Mesothelial cell of epicardium (in vitro differentiated cells): ENCODE results near the gene AMMECR1. TPM values are rescaled to one million over a fixed set of nuclear protein-coding genes. Genes with fewer than 3 reads are reported as not detected.

Source experiments
- DNase-seq, 2 experiments: peaks; one replicate each; pipeline ENCODE4 v3.0.0; 2021; ENCODE audit warnings: low spot score in 2 of 2; ENCODE audit not compliant: unreplicated experiment in 2 of 2
- H3K27ac Mint-ChIP-seq: 2 replicates; pipeline ENCODE4 v1.8.0; 2021; ENCODE audit warnings: mixed read lengths
- H3K27me3 Mint-ChIP-seq: 2 replicates; pipeline ENCODE4 v1.8.0; 2021; ENCODE audit warnings: low read depth, mixed read lengths
- H3K36me3 Mint-ChIP-seq: 2 replicates; pipeline ENCODE4 v1.8.0; 2021; ENCODE audit warnings: mixed read lengths
- H3K4me1 Mint-ChIP-seq: 2 replicates; pipeline ENCODE4 v1.8.0; 2021; ENCODE audit warnings: mixed read lengths
- H3K4me3 Mint-ChIP-seq: 2 replicates; pipeline ENCODE4 v1.8.0; 2021; ENCODE audit warnings: mild to moderate bottlenecking, moderate library complexity, mixed read lengths
- H3K9me3 Mint-ChIP-seq: 2 replicates; pipeline ENCODE4 v1.8.0; 2021; ENCODE audit warnings: mixed read lengths
- total RNA-seq: library from RNA; stranded (reverse); gene quantifications from 3 replicates; pipeline ENCODE4 v1.2.1, GENCODE V29; 2021
- TF ChIP-seq, protein P1 (sequence below): fragments of 200-600 bp; sonication (generic); IDR thresholded peaks from one replicate; pipeline ENCODE4 v1.5.0; 2021; ENCODE audit warnings: antibody characterized with exemption; ENCODE audit not compliant: unreplicated experiment

The AMMECR1 gene
- total RNA-seq, 1 donor from 2014 or later, result 15.6 TPM

DNA sequence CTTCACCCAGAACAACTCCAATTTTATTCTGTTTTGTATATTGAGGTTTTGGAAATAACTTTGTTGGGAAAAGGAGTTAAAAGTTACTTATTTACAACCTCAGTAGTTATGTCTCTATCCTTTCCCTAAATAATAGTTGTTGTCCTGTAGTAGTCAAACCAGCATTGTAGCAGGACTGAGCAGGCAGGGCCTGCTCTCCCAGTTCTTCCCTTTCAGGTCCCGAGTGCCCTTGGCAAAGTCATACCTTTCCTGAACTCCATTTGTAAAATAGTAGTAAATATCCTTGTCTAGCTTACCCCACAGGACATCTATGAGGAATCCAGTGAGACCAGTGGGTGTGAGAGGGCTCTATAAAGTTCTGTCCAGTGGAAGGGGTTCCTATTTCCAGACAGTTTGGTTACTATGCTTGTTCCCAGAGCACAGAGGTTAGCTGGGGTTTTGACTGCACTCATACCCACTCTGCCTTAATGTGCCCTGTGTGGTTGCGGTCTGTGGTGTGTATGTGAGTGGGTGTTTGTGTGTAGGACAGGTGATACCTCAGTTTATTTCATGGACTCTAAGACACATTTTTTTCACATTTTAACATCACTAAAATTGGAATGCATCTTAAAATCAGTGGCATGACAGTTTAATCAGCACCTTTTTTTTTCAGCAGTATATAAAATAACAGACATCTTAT is 136.3 kb downstream of the AMMECR1 start:
- Mint-ChIP-seq H3K27me3 (no peaks in the 10 kb centered on the region), H3K36me3 (peaks cover 16% of the 10 kb centered on the region), H3K4me1 (peaks cover 24% of the 10 kb centered on the region), H3K27ac (peak overlapping the region; percentile 79), H3K4me3 (no peak overlapping the region), H3K9me3 (peaks cover 22% of the 10 kb centered on the region)
- no peak for DNase-seq
- TF ChIP-seq, protein P1, sequence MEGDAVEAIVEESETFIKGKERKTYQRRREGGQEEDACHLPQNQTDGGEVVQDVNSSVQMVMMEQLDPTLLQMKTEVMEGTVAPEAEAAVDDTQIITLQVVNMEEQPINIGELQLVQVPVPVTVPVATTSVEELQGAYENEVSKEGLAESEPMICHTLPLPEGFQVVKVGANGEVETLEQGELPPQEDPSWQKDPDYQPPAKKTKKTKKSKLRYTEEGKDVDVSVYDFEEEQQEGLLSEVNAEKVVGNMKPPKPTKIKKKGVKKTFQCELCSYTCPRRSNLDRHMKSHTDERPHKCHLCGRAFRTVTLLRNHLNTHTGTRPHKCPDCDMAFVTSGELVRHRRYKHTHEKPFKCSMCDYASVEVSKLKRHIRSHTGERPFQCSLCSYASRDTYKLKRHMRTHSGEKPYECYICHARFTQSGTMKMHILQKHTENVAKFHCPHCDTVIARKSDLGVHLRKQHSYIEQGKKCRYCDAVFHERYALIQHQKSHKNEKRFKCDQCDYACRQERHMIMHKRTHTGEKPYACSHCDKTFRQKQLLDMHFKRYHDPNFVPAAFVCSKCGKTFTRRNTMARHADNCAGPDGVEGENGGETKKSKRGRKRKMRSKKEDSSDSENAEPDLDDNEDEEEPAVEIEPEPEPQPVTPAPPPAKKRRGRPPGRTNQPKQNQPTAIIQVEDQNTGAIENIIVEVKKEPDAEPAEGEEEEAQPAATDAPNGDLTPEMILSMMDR, result no peak

DNA sequence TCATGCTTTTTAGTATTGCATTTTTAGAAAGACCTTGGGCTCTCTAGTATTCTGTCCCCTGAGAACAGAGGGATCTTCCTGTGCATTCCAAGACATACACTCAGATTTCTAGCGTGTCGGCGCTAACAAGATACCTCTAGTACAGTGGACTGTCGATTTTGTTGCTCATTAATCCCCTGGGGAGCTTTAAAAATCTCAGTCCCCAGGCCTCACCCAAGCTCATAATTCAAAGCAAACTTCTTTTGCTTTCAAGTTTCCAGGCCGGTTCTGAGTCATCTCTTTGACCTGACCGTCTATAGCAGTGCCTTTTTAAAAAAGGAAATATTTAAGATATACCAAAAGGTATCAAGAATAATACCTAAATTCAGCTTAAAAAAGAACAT is 137.0 kb downstream of the AMMECR1 start:
- Mint-ChIP-seq H3K4me1 (peaks cover 24% of the 10 kb centered on the region), H3K36me3 (peaks cover 15% of the 10 kb centered on the region), H3K27ac (peak overlapping the region; percentile 3), H3K27me3 (no peaks in the 10 kb centered on the region), H3K4me3 (no peak overlapping the region), H3K9me3 (peaks cover 17% of the 10 kb centered on the region)
- TF ChIP-seq, protein P1, result no peak
- DNase-seq, result no peak

DNA sequence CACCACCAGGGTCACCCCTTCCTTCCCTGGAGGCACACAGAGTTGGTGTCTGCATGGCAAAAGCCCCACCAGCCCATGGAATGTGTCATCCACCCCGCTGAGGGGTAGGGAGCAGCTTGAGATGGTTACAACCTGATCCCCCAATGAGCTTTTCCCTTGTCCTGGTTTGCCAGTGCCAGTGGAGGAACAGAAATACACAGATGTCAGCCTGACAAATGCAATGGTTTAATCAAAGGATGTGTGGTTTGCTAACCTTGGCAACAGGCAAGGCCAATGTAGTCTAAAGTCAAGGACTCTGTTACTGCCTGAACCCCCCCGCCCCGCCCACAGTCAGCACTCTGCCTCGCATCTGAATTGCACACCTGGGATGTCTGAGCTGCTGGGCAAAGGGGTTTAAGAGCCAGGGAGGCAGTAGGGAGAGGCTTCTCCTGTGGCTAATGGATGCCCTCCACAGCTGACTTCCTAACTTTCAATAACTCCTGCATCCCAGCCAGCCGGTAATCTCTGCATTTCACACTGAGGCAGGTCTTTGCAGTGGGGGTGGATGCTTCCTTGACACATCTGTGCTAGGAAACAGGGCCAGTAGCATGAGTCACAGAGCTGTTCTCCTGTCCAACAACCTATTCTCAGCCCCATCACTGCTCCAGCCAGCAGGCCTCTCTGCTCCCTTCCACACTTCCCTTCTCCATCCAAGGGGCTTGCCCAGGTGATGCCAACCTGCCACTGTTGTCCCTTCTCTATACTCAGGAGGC is 137.5 kb downstream of the AMMECR1 start:
- H3K9me3 Mint-ChIP-seq, result peaks cover 11% of the 10 kb centered on the region
- peak overlapping the region; percentile 3 for H3K27ac Mint-ChIP-seq
- no peaks in the 10 kb centered on the region for H3K27me3 Mint-ChIP-seq
- H3K4me3 Mint-ChIP-seq, result no peak overlapping the region
- H3K36me3 Mint-ChIP-seq, result peaks cover 9% of the 10 kb centered on the region
- DNase-seq, result no peak
- peaks cover 24% of the 10 kb centered on the region for H3K4me1 Mint-ChIP-seq
- TF ChIP-seq, protein P1, result no peak

DNA sequence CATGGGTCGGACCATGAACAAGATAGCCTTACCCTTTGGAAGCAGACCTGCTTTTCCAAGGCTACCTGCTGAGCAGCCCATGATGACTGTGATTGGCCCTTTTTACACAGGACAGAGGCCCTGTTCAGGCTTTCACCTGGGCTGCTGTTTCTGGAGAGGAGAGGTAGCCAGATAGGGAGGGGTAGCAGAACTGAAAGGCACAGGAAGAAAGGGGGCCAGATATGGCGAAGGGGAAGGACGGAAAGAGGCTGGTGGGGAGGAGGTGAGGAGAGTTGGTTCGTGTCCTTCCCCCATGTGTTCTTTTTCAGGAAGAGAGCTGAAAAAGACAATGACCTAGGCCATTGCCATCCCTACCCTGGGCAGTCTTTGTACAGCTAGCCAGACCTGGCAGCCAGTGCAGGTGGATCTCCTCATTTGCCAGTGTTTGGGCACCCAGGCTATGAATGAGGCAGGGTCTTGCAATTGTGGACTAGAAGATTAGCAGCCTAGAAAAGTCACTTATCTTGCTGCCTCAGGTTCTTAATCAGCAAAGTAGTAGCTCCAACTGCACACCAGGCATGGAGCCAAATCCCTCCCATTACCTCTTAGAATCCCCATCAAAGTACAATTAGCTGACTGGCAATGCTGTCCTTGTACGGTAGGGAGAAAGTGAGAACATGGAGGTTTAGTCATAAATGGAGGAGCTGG is 139.6 kb downstream of the AMMECR1 start:
- Mint-ChIP-seq H3K27me3 (no peaks in the 10 kb centered on the region), H3K36me3 (peaks cover 20% of the 10 kb centered on the region), H3K27ac (no peak overlapping the region), H3K4me1 (peaks cover 27% of the 10 kb centered on the region), H3K9me3 (no peaks in the 10 kb centered on the region), H3K4me3 (no peak overlapping the region)
- TF ChIP-seq, protein P1, result no peak
- DNase-seq, result no peak

DNA sequence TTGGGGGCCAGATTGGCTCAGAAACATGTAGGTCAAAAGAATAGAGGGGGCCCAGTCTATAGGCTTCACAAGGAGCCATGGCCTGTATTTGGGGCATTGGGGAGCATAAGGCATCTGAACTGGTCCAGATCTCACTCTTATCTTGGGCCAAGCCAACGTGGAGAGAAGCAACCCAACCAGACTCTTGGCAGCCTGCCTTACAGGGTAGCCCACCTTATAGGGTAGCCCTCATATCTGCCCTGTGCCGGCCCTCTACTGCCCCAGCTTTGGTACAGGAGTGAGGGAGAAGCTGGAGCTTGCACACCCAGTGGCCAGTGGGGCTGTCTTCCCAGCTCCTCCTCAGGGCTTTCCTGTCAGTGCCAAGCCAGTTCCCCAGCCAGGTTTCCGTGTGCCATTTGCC is 142.2 kb downstream of the AMMECR1 start:
- TF ChIP-seq, protein P1, result no peak
- no peak for DNase-seq
- Mint-ChIP-seq H3K9me3 (no peaks in the 10 kb centered on the region), H3K27me3 (no peaks in the 10 kb centered on the region), H3K27ac (no peak overlapping the region), H3K4me3 (no peak overlapping the region), H3K4me1 (peaks cover 19% of the 10 kb centered on the region), H3K36me3 (peaks cover 26% of the 10 kb centered on the region)
